ENCODE measurements around the gene TXNDC5. TPM values are rescaled to one million over a fixed set of nuclear protein-coding genes. Genes with fewer than 3 reads are reported as not detected.
"Not testable (repeated sequence)": the region's sequence is repeated elsewhere in the genome, so short reads cannot be mapped to it uniquely, and the experiment has no call there.

TXNDC5 gene
- total RNA-seq, 1 donor from 2014 or later: 35.2 TPM

- DNase-seq: no peak
Observed at GRCh38 chr6:7914311-7914710, 3.7 kb upstream of the TXNDC5 start.

- DNase-seq: no peak
Observed at GRCh38 chr6:7912736-7913517, 2.3 kb upstream of the TXNDC5 start.

- DNase-seq: no peak
Observed at GRCh38 chr6:7912024-7912423, 1.4 kb upstream of the TXNDC5 start.

- DNase-seq: no peak
Observed at GRCh38 chr6:7911345-7911725, 747 bp upstream of the TXNDC5 start.

GRCh38 chr6:7910298-7910653 is 312 bp downstream of the TXNDC5 start:
- no peak for DNase-seq

GRCh38 chr6:7909323-7910276 is 988 bp downstream of the TXNDC5 start:
- no peak for DNase-seq

GRCh38 chr6:7907159-7907558 is 3.4 kb downstream of the TXNDC5 start:
- no peak for DNase-seq

- DNase-seq: no peak
Observed at GRCh38 chr6:7906741-7907140, 3.8 kb downstream of the TXNDC5 start.

- DNase-seq: no peak
Observed at GRCh38 chr6:7905416-7905815, 5.2 kb downstream of the TXNDC5 start.

GRCh38 chr6:7904654-7905319 is 5.8 kb downstream of the TXNDC5 start:
- DNase-seq: no peak

GRCh38 chr6:7903673-7904072 is 6.9 kb downstream of the TXNDC5 start:
- no peak for DNase-seq

GRCh38 chr6:7902867-7903266 is 7.7 kb downstream of the TXNDC5 start:
- DNase-seq: no peak

GRCh38 chr6:7902221-7902620 is 8.4 kb downstream of the TXNDC5 start:
- DNase-seq: no peak

GRCh38 chr6:7901780-7902179 is 8.8 kb downstream of the TXNDC5 start:
- DNase-seq: no peak

- DNase-seq: no peak
Observed at GRCh38 chr6:7901056-7901455, 9.5 kb downstream of the TXNDC5 start.

- DNase-seq: no peak
Observed at GRCh38 chr6:7900621-7901020, 10.0 kb downstream of the TXNDC5 start.

GRCh38 chr6:7899889-7900213 is 10.7 kb downstream of the TXNDC5 start:
- DNase-seq: no peak

GRCh38 chr6:7899101-7899888 is 11.3 kb downstream of the TXNDC5 start:
- DNase-seq: no peak

- not testable (repeated sequence) for DNase-seq
Observed at GRCh38 chr6:7898193-7898586, 12.4 kb downstream of the TXNDC5 start.

GRCh38 chr6:7897461-7898192 is 13.0 kb downstream of the TXNDC5 start:
- DNase-seq: no peak

GRCh38 chr6:7896465-7896987 is 14.1 kb downstream of the TXNDC5 start:
- no peak for DNase-seq

GRCh38 chr6:7895125-7895423 is 15.5 kb downstream of the TXNDC5 start:
- DNase-seq: no peak

Measured in occipital lobe (tissue), 2 donors.